NCI-H2196 treated with DMSO at 0.1 percent for 48 hours (cell line): Measurements from ENCODE around the gene CIDEB.

Experiments
- DNase-seq: peaks from one replicate; lab custom pipeline; 2025; ENCODE audit not compliant: unreplicated experiment; lab: John Stamatoyannopoulos, UW

CIDEB gene

DNA sequence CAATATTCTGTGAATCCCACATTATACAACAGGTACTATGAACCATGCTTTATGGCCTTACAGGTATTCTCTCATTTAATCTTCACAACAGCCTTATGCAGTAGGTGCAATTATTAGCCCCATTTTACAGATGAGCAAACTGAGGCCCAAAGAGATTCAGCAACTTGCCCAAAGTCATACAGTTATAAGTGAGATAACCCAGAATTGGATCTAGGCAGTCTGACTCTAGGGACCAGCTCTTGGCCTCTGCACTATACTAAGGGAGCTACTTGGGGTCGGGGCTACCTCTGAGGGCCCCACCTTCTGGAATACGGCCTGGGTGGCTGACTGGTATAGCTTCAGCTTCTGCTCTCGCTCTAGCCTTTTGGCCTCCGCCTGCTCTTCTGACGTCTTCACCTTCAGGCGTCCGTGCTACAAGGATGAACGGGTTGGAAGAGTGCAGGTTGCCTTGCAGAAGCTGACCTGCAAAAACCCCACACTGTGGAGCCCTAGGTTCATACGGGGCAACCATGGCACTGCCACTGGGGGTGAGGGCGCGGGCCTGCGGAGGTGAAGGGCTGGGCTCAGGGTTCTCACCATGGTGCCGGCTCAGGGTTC, 37.1 kb downstream of the CIDEB start:
- DNase-seq = no peak

DNA sequence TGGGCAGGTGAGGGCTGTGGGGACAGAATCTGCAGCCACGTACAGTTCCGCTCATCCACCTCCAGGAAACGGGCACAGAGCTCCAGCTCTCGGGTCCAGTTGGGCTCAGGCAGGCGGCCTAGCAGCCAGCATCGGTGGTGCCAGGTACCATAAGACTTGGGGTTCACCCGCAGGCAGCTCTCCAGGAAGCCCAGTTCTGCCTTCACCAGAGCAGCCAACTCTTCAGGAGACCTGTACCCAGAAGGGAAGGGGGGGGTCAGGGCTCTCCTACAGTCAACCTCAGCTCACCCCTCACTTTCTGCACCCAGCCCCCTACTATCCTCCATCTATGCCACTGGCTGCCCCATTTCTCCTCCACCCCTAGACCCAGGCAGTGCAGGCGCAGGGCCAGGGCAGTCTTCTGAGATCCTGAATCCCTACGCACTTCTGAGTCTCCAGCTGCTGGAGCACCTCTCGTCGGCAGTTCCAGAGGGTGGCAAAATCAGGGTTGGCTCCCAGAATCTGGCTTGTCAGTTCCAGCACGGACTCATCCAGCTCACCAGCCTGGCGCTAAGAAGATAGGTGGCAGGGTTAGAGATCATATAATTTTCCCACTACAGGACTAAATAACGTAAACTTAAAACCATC, 37.8 kb downstream of the CIDEB start:
- DNase-seq = no peak

DNA sequence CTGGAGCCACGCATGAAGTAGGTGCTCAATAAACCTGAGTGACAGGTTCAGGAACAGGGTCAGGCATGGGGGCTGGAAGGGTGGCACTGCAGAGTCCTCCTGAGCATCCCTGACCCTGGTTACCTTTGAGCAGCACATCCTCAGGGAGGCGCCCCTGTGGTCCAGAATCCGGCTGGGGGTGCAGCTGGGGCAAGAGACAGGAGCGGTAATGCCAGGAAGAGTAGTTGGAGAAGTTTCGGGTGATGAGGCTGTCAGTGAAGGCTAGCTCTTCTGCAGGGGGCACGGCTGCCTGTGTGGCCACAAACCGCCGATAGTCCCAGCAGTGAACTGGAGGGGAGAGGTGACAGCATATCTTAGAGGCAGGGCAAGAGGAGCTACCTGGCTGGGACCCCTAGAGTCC, 38.4 kb downstream of the CIDEB start:
- no peak for DNase-seq

DNA sequence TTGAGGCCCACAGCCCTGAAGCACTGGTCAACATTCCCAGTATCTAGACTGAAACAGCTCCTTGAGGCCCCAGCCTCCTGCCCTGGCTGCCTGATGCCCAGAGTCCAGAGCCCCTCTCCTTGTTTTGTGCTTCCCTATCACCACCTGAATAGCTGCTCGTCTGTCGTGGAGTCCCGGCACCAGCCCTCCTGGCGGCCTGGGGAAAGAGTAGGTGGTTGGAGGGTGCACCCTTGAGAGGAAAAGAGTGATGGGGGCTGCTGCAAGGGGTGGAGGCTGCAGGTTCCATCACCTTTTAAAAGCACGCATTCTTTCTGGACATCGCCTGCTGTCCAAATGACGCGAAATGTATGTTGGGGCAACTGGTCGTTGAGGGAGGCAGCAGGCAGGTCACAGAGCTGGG, 39.6 kb downstream of the CIDEB start:
- no peak for DNase-seq

DNA sequence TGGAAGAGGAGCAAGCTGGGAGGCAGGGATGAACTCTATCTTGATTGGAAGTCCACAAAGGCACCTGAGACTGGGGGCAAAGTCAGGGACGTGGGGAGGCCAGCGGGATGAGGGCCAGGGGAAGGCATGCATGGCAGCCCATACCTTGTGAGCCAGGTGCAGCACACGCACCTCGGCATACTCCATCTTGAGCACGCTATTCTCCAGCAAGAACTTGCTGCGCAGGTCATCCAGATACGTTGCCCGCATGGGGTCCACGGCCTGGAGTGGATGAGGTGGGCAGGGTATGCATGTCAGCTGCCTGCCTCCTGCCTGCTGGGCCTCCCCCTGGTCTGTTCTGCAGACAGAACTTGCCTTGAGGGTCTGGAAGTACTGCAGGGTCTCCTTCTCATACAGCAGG, 40.3 kb downstream of the CIDEB start:
- no peak for DNase-seq

DNA sequence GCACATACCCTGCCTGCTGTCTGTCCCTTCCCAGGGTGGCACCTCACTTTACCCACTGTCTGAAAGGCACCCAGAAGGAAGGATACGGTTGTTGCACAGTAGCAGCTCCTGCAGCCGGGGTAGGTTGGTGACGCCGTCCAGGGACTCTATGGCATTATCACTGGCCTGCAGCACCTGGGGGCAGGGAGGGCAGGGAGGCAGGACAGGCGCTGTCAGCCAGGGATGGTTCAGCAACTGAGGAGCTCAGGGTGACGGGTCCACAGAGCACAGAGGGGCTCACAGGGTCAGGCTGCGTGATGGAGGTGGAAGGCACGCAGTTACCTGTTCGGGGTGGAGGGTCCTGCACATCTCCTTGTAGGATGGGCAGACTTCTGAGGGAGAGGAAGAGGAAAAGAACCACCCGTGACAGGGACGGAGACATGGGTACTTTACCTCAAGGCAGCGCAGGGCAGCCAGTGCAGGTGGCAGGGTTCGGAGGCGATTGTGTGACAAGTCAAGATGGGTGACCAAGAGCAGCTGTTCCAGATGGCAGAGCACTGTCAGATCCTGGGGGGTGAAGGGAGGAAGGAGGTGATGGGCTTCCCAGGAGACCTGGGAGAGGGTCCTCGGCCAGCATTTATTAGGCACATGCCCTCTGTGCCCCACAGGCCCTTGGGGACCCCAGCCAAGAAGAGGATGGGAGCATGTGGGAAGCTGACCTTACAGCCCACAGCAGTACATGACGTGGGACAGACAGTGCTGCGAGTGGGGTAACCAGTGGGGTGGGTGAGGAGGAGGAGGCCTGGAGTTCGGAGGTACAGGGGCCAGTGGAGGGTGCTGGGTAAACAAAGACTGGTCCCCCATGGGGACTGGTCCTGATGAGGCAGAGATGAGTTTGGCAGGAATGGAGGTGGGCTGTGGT, 41.2 kb downstream of the CIDEB start:
- no peak for DNase-seq

DNA sequence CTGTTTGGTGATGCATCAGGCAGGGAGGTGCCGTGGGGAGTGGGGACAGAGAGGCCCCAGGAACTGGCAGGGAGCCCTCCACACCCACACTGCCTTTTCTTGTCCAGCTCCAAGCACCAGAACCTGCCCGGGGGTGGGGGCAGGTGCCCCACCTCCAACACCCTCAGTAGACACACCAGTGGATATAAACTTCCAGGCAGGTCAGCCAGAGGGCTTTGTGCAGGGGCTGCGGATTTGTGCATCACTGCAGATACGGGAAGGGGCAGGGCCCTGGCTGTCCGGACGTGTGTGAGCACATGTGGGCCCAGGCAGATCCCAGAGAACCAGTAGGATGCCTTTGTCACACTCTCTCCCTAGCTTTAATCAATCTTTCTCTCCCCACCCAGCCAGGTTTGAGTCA, 43.5 kb downstream of the CIDEB start:
- DNase-seq = no peak

DNA sequence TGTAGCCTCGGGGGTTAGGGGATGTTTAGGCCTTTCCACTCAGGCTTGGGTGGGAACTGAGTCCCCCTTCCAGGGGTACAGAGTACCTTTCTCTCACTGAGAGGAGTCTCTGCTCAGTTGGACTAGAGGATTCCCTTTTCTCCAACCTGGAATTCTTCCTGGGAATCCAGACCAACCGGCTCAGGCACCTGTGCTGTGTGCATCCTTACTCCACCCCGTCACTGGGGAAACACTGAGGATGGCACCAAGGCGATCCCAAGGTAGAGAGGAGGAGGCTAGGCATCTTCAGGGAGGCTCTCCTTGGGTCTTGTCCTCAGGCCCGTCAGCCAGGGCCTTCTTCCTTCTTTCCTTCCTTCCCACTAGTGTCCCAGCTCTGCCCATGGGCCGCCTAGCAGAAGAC, 43.9 kb downstream of the CIDEB start:
- no peak for DNase-seq

DNA sequence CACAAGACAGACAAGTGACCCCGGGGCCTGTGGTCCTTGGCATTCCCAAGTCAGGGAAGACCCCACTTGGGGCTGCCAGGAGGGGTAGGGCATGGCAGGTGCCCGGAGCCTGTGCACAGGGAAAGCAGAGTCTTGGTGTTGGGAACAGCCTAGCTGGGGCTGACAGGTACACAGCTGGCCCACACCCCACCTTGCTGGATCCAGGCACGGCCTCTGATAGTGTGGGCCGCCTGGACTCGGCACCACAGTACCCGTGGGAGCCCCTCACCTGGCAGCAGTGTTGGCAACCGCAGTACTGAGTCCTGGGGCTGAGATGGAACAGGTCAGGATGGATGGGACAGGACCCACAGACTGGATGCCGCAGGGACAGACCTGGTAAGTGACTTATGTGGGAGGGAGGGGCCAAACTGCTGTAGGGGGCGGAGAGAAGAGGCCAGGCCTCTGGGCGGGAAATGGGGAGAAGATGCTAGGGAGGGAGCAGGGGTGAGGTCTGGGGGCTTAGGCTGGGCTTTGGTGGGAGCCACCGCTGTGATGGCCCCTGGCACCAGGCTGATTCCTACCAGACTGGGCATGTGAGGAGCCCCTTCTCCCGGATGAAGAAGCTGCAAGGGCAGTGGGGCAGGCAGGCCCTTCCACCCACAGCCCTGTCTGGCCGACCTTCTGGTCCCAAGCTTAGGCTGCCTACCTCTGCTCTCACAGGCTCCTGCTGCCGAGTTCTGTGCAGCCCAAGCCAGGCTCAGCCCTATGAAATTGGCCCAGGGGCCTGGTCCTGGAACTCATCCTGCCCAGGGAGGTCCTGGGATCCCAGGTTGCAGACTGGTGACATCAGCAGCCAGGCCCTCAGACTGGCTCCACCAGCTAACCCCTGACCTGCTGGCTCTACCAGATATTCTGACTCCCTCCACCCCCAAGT, 44.7 kb downstream of the CIDEB start, which contains the start of gene TGM1:
TSS of gene TGM1 (minus strand) at position 357 of the 913 bp plus-strand sequence. CDS start 825 bp downstream, outside the sequence.
- DNase-seq = no peak

DNA sequence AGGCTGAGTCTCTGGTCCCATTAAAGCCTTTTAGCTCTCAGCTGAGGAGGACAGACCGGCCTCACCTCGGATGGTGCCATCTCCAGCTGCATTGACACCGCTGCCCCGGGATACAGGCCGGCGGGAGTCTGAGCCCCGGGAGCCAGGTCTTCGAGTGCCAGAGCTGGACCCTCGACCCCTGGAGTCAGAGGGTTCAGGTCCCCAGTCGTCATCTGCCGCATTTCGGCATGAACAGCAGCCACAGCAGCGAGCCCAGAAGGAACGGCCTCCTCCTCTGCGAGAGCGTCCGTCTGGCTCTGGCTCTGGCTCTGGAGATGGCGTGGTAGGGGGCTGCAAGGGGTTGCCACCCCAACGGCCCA, 45.8 kb downstream of the CIDEB start:
- DNase-seq = no peak

DNA sequence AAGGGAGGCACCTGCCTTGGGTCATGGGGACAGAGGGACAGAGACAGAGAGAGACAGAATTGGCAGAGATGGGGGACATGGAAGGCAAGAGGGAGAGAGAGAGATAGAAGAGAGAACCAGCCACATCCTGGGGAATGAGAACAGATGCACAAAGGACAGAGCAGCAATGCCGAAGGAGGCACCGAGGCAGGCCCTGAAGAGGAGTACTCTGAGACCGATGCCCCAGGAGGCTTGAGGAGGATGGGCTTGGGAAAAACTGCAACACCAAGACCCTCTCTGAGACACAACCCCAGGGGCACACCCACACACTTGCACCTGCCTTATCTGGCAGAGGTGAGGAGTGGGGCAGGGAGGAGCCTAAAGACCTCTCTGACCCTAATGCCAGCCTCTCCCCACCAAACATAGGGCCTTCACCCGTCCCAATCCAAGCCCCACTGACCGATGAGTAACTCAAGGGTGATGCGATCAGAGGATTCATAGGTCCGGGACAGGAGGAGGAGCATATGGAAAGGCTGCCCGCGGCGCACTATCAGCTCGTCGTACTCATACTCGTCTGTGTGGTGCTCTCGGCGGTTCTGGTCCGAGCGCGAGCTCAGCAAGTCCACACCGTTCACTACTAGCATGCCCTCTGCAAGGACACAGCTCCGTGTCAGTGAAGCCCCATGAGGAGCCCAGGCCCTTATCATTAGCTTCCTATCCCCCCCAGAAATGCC, 46.4 kb downstream of the CIDEB start:
- no peak for DNase-seq

DNA sequence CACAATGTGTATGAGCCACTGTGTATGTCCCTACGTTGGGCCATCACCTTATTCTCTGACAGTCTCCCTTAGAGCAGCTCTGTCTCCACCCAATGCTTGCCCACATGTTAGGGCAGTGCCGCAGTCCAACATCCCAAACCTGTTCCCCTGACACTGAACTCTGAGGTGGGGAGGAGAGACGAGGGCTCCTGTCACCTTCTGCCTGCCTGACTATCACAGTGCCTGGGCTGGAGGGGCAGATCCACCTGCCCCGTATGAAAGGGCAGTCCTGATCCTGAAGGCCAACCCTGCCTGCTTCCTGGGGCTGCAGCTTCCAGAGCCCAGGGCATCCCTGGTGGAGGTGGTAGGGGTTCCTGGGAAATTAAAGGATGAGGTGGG, 47.0 kb downstream of the CIDEB start:
- no peak for DNase-seq

DNA sequence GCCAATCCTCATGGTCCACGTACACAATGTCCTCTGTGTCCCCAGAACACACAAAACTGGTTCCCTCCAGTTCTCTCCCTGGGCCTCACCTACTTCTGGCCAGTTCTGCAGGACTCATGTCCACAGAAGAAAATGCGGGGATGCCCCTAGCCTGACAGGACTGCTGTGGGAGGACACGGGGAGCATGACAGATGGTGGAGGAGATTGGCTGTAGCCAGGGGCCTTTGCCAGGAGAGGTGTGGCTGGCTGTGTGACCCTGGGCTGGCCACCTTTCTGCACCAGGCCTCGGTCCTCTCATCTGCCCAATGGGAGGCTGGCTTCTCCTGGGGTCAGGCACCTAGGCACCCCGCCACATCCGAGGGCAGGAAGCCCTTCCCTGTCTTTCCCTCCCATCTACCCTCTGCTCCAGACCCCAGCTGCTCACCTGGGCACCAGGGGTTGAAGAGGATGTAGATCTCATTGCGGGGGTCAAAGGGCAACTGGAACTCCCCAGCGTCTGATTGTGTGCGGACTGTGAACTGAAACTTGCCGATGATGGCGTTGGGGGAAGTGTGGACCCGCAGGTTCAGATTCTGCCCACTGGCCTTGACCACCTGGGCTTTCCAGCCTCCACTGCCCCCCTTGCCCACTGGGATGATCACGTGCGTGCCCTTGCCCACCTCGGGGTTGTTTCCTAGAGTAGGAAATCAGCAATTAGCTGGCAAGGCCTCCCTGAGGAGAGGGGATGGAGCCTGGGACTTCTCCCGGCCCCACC, 47.6 kb downstream of the CIDEB start:
- DNase-seq = no peak

DNA sequence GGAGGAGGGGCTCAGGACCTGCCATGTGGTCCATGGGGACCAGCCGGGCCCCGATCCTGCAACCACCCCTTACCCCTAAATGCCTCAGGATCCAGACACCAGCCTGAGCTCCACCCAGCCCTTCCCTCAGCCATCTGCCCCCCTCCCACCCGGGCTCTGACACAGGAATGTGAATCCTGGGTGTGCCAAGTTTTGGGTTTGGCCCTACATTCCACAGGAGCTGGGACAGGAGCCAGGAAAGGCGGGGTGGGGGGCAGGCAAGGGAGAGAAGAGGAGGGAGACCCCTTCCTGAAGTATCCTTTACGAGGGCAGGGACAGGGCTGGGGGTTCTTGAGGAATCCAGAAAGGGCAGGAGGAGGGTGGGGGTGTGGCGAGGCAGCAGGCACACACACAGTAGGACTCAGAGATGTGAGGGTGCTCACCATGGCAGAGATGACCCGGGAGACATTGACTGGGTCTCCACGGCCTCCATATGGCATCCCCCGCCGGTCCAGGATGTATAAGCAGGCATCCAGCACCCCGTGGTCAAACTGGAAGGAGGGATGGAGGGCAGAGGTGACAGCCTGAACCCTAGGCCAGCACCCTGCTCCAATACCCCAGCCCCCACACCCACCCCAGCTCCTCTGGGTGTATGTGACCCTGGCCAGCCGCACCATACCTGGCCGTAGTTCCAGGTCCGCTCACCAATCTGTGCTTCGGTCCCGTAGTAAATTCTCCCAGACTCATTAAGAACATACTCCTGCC, 48.3 kb downstream of the CIDEB start:
- DNase-seq = no peak

DNA sequence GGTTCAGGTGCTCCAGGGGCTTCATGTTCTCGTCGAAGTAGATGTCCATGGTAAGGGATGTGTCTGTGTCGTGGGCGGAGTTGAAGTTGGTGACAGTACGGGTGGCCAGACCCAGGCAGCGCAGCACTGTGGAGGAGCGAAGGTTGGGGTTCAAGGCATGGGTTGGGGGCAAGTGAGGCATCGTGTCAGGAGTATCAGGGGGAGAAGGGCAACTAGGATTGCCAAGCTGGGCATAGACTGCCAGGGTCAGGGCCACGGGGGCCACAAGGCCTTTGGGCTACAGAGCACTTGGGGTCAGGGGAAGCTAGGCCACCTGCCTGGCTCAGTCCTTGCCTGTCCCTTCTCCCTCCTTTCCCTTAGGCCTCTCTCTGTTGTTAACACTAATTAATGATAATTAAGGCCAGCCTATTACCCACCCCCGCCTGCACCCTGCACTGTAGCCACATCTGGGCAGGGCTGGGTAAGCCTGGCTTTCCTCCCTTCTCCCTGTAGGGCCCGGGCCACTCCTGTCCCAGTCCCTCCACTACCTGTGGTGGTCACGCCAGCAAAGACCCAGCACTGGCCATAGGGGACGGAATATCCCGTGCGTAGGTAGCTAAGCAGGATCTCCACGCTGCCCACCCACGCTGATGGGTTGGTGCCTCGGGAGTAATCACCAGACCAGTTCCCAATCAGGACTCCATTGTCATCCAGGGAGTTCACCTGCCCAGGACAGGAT, 49.1 kb downstream of the CIDEB start:
- DNase-seq = no peak

DNA sequence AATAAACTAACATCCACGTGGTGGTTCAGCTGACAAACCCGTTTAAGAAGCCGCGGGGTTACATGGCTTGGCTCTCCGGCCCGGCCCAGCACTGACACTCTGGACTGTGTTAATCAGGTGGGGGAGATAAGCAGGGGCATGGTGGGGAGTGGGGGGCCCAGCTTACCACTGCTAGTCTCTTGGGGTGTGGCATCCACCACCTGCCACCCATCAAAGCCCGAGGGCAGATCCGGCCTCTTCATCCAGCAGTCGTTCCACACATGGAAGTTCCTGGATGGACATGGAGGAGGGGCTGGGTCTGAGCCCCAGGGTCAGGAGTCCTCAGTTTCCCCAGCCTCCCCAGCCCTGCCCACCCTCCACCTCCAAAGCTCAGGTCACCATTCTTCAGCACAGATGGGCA, 49.7 kb downstream of the CIDEB start:
- DNase-seq = no peak

DNA sequence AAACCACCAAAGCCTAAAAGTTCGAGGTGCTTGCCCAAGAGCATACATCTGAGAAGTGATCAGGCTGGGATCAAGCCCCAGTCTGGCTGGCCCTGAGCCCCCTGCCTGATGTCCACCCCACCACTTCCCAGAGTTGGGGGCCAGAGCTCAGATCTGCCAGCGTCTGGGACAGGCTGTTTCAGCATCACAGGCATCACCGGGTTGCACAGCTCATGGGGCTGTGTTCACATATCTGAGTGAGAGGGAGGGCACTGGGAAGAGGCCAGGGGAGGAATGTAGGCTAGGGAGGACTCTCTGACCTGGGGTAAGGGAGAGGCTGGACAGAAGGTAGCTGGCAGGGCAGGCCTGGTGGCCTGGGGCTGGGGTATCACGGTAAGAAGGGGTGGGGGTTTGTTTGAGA, 50.8 kb downstream of the CIDEB start:
- no peak for DNase-seq

DNA sequence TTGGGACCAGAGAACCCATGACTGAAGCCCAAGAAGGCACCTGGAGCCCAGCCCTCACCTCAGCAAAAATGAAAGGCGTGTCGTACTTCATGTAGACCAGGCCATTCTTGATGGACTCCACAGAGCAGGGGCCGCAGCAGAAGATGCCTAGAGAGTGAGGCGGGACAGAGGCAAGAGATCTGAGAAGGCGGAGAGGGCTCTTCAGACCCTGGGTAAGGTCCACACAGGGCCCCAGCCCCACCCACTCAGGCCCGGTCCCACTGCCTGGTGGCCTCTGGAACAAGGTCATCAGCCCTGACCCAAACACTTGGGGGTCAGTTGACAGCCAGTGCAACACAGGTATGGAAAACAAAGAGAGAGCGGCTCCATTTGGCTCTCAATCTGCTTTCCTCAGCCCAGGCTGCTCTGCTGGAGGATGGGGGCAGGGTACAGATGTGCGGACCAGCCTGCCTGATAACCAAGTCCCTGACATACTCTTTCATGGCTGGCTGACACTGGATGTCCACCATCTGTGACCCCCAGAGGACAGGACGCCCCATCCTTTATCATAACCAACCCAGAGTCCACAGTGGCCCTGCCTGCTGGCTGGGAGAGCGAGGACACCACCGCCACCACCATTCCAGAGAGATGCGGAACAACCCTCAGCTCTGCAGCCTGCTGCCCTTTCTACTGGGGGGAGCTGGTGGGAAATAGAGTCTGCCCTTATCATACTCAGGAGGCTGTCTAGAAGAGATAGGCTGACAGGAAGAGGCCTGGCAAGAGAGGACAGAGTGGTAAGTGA, 51.7 kb downstream of the CIDEB start:
- DNase-seq = no peak
